Naive thymus-derived CD4-positive, alpha-beta T cell (primary cell): ENCODE results near the gene PARL. TPM values are rescaled to one million over a fixed set of nuclear protein-coding genes. Genes with fewer than 3 reads are reported as not detected.

Experiments
- ATAC-seq: fragments of 150-1000 bp; cut with Tn5 transposase; 2 replicates; pipeline ENCODE4 v1.10.0; 2021; ENCODE audit warnings: mild to moderate bottlenecking, moderate library complexity
- CTCF ChIA-PET: fragments of 350-600 bp; sonication (Branson Sonifier 250); formaldehyde crosslinking; loops from one replicate; lab custom pipeline; 2021; ENCODE audit warnings: antibody characterized with exemption; lab: Charles Lee
- POLR2A ChIA-PET: fragments of 350-600 bp; sonication (Branson Sonifier 250); formaldehyde crosslinking; loops from one replicate; lab custom pipeline; 2021; ENCODE audit warnings: antibody characterized with exemption, inconsistent platforms; lab: Charles Lee
- DNase-seq, 9 donors: peaks; one replicate each; pipeline versions ENCODE4 v3.0.0 to v3.0.0-alpha.2; 2020 to 2022; ENCODE audit warnings: mixed read lengths in 1 of 9
- H3K27ac ChIP-seq: one replicate; pipeline ENCODE4 v1.7.0; 2013; ENCODE audit warnings: mild to moderate bottlenecking, low read depth, low read length, moderate library complexity
- H3K27me3 ChIP-seq, 2 donors: one replicate each; pipeline ENCODE4 v1.7.0; 2013; ENCODE audit warnings: low read length in 2 of 2, mild to moderate bottlenecking in 2 of 2, moderate library complexity in 2 of 2; ENCODE audit not compliant: control insufficient read depth in 2 of 2, insufficient read depth in 2 of 2
- H3K36me3 ChIP-seq, 3 experiments: 1 replicate in 2 of 3; 2 replicates in 1 of 3; pipeline ENCODE4 v1.7.0; 2013; ENCODE audit warnings: low read length in 3 of 3, mild to moderate bottlenecking in 3 of 3, moderate library complexity in 1 of 3; ENCODE audit not compliant: insufficient read depth in 3 of 3, control insufficient read depth in 2 of 3
- H3K4me1 ChIP-seq, 2 donors: one replicate each; pipeline ENCODE4 v1.7.0; 2013; ENCODE audit warnings: low read length in 2 of 2, mild to moderate bottlenecking in 2 of 2, moderate library complexity in 1 of 2; ENCODE audit not compliant: control insufficient read depth in 2 of 2, insufficient read depth in 2 of 2
- H3K4me3 ChIP-seq: 2 replicates; pipeline ENCODE4 v1.7.0; 2013; ENCODE audit warnings: mild to moderate bottlenecking, low read length
- H3K9me3 ChIP-seq, 3 experiments: 1 replicate in 2 of 3; 2 replicates in 1 of 3; pipeline ENCODE4 v1.7.0; 2013; ENCODE audit warnings: low read length in 3 of 3; ENCODE audit not compliant: control insufficient read depth in 2 of 3
- H3K27ac Mint-ChIP-seq, 9 donors: one replicate each; pipeline ENCODE4 v1.8.0; 2020 to 2022; ENCODE audit warnings: mixed read lengths in 9 of 9, mild to moderate bottlenecking in 8 of 9, moderate library complexity in 5 of 9, inconsistent platforms in 2 of 9
- H3K27me3 Mint-ChIP-seq, 5 donors: one replicate each; pipeline ENCODE4 v1.8.0; 2021 to 2022; ENCODE audit warnings: mixed read lengths in 5 of 5, mild to moderate bottlenecking in 1 of 5
- H3K36me3 Mint-ChIP-seq, 5 donors: one replicate each; pipeline ENCODE4 v1.8.0; 2020 to 2022; ENCODE audit warnings: mixed read lengths in 5 of 5, mild to moderate bottlenecking in 3 of 5, inconsistent platforms in 1 of 5
- H3K4me1 Mint-ChIP-seq, 7 donors: one replicate each; pipeline ENCODE4 v1.8.0; 2020 to 2022; ENCODE audit warnings: mixed read lengths in 7 of 7, mild to moderate bottlenecking in 3 of 7, inconsistent platforms in 1 of 7
- H3K4me3 Mint-ChIP-seq, 10 donors: one replicate each; pipeline ENCODE4 v1.8.0; 2020 to 2022; ENCODE audit warnings: mild to moderate bottlenecking in 10 of 10, mixed read lengths in 10 of 10, moderate library complexity in 6 of 10, inconsistent platforms in 2 of 10
- H3K9me3 Mint-ChIP-seq, 11 donors: one replicate each; pipeline ENCODE4 v1.8.0; 2020 to 2022; ENCODE audit warnings: mixed read lengths in 11 of 11, mild to moderate bottlenecking in 4 of 11, inconsistent platforms in 1 of 11, moderate library complexity in 1 of 11
- intact Hi-C, 2 donors: fragments of 100-400 bp; cut with micrococcal nuclease; formaldehyde crosslinking; loops; one replicate each; pipeline ENCODE4 v1.15.1; 2023
- polyA plus RNA-seq, 2 donors: library from polyadenylated mRNA; unstranded; fragments of 300-500 nt; fragmentation: Illumina TruSeq; gene quantifications; one replicate each; pipeline ENCODE4 v1.2.3, GENCODE V29; 2021
- total RNA-seq, 6 experiments: library from RNA in 5 of 6; stranded (reverse) in 5 of 6; gene quantifications; 1 replicate in 5 of 6; 2 replicates in 1 of 6; pipeline ENCODE4 v1.2.3 and lab custom pipeline; 2021 to 2026

PARL gene
- total and polyA plus RNA-seq, 7 experiments from 2014 or later = 41.6 to 130 (median 49.1) TPM

GRCh38 chr3:183809270-183809669, 75.4 kb downstream of the PARL start:
- Mint-ChIP-seq H3K4me3 (no peak overlapping the region), H3K9me3 (no peaks in the 10 kb centered on the region), H3K27me3 (no peaks in the 10 kb centered on the region), H3K27ac (peak overlapping the region in 1 of 9 donors; percentile 17), H3K36me3 (peaks cover 4 to 37% (median 14%) of the 10 kb centered on the region in 5 donors), H3K4me1 (peaks cover 0 to 3% (median 2%) of the 10 kb centered on the region in 7 donors)
- H3K27ac ChIP-seq = no peak overlapping the region
- ChIA-PET POLR2A (no interaction called here), CTCF (no interaction called here)
- peaks cover 0 to 73% (median 17%) of the 10 kb centered on the region in 3 experiments for H3K36me3 ChIP-seq
- no peak overlapping the region for H3K4me3 ChIP-seq
- DNase-seq (no peak), ATAC-seq (no peak)
- H3K27me3 ChIP-seq = no peaks in the 10 kb centered on the region
- no peaks in the 10 kb centered on the region for H3K9me3 ChIP-seq
- intact Hi-C loops = no loop called here
- H3K4me1 ChIP-seq = no peaks in the 10 kb centered on the region

- Mint-ChIP-seq H3K9me3 (no peaks in the 10 kb centered on the region), H3K27me3 (no peaks in the 10 kb centered on the region), H3K36me3 (peaks cover 4 to 45% (median 14%) of the 10 kb centered on the region in 5 donors), H3K27ac (no peak overlapping the region), H3K4me1 (peaks cover 0 to 2% (median 0%) of the 10 kb centered on the region in 7 donors), H3K4me3 (no peak overlapping the region)
- intact Hi-C loops = no loop called here
- no peak overlapping the region for H3K27ac ChIP-seq
- H3K4me1 ChIP-seq = no peaks in the 10 kb centered on the region
- POLR2A ChIA-PET = no interaction called here
- no peaks in the 10 kb centered on the region for H3K27me3 ChIP-seq
- ATAC-seq (no peak), DNase-seq (no peak)
- H3K4me3 ChIP-seq = no peak overlapping the region
- no peaks in the 10 kb centered on the region for H3K9me3 ChIP-seq
- CTCF ChIA-PET = no interaction called here
- H3K36me3 ChIP-seq = peaks cover 0 to 81% (median 21%) of the 10 kb centered on the region in 3 experiments
Measured at GRCh38 chr3:183808355-183808754, 76.3 kb downstream of the PARL start.

GRCh38 chr3:183807881-183808280, 76.8 kb downstream of the PARL start:
- ChIA-PET POLR2A (no interaction called here), CTCF (no interaction called here)
- no peak for DNase-seq
- Mint-ChIP-seq H3K9me3 (no peaks in the 10 kb centered on the region), H3K4me3 (no peak overlapping the region), H3K27me3 (no peaks in the 10 kb centered on the region), H3K36me3 (peaks cover 6 to 49% (median 14%) of the 10 kb centered on the region in 5 donors), H3K27ac (no peak overlapping the region), H3K4me1 (no peaks in the 10 kb centered on the region)
- no peaks in the 10 kb centered on the region for H3K9me3 ChIP-seq
- intact Hi-C loops = no loop called here
- ATAC-seq = no peak
- no peaks in the 10 kb centered on the region for H3K27me3 ChIP-seq
- no peaks in the 10 kb centered on the region for H3K4me1 ChIP-seq
- H3K4me3 ChIP-seq = no peak overlapping the region
- peaks cover 0 to 85% (median 21%) of the 10 kb centered on the region in 3 experiments for H3K36me3 ChIP-seq
- no peak overlapping the region for H3K27ac ChIP-seq

- H3K9me3 Mint-ChIP-seq = no peaks in the 10 kb centered on the region
- Histone ChIP-seq H3K27ac (no peak overlapping the region), H3K9me3 (no peaks in the 10 kb centered on the region), H3K4me3 (no peak overlapping the region), H3K27me3 (no peaks in the 10 kb centered on the region), H3K36me3 (peaks cover 0 to 92% (median 21%) of the 10 kb centered on the region in 3 experiments), H3K4me1 (no peaks in the 10 kb centered on the region)
- POLR2A ChIA-PET = no interaction called here
- peak overlapping the region in 1 of 9 donors; percentile 27 for H3K27ac Mint-ChIP-seq
- intact Hi-C loops = no loop called here
- no peak overlapping the region for H3K4me3 Mint-ChIP-seq
- H3K27me3 Mint-ChIP-seq = no peaks in the 10 kb centered on the region
- no peaks in the 10 kb centered on the region for H3K4me1 Mint-ChIP-seq
- CTCF ChIA-PET = no interaction called here
- peaks cover 7 to 50% (median 14%) of the 10 kb centered on the region in 5 donors for H3K36me3 Mint-ChIP-seq
- DNase-seq (no peak), ATAC-seq (no peak)
Measured at GRCh38 chr3:183807209-183807728, 77.4 kb downstream of the PARL start.

GRCh38 chr3:183802989-183803388, 81.7 kb downstream of the PARL start:
- Histone ChIP-seq H3K36me3 (peaks cover 14 to 90% (median 27%) of the 10 kb centered on the region in 3 experiments), H3K4me1 (no peaks in the 10 kb centered on the region), H3K27me3 (no peaks in the 10 kb centered on the region), H3K4me3 (no peak overlapping the region), H3K27ac (no peak overlapping the region), H3K9me3 (no peaks in the 10 kb centered on the region)
- POLR2A ChIA-PET = no interaction called here
- CTCF ChIA-PET = no interaction called here
- Mint-ChIP-seq H3K27ac (peak overlapping the region in 2 of 9 donors; percentile 17 to 32), H3K4me3 (no peak overlapping the region), H3K9me3 (no peaks in the 10 kb centered on the region), H3K36me3 (peaks cover 19 to 58% (median 33%) of the 10 kb centered on the region in 5 donors), H3K4me1 (no peaks in the 10 kb centered on the region), H3K27me3 (no peaks in the 10 kb centered on the region)
- intact Hi-C loops = no loop called here
- no peak for ATAC-seq
- DNase-seq = no peak

GRCh38 chr3:183801601-183802000, 83.1 kb downstream of the PARL start:
- Histone ChIP-seq H3K27me3 (no peaks in the 10 kb centered on the region), H3K4me1 (no peaks in the 10 kb centered on the region), H3K36me3 (peaks cover 14 to 83% (median 19%) of the 10 kb centered on the region in 3 experiments), H3K27ac (no peak overlapping the region), H3K4me3 (no peak overlapping the region), H3K9me3 (no peaks in the 10 kb centered on the region)
- intact Hi-C loops = no loop called here
- Mint-ChIP-seq H3K4me3 (no peak overlapping the region), H3K36me3 (peaks cover 15 to 54% (median 29%) of the 10 kb centered on the region in 5 donors), H3K27ac (no peak overlapping the region), H3K27me3 (no peaks in the 10 kb centered on the region), H3K9me3 (no peaks in the 10 kb centered on the region), H3K4me1 (no peaks in the 10 kb centered on the region)
- DNase-seq = no peak
- ChIA-PET POLR2A (no interaction called here), CTCF (no interaction called here)
- no peak for ATAC-seq

GRCh38 chr3:183800243-183800863, 84.3 kb downstream of the PARL start:
- Mint-ChIP-seq H3K9me3 (no peaks in the 10 kb centered on the region), H3K36me3 (peaks cover 15 to 56% (median 28%) of the 10 kb centered on the region in 5 donors), H3K27me3 (no peaks in the 10 kb centered on the region), H3K27ac (no peak overlapping the region), H3K4me1 (no peaks in the 10 kb centered on the region), H3K4me3 (no peak overlapping the region)
- Histone ChIP-seq H3K27ac (no peak overlapping the region), H3K36me3 (peaks cover 14 to 75% (median 17%) of the 10 kb centered on the region in 3 experiments), H3K27me3 (no peaks in the 10 kb centered on the region), H3K4me3 (no peak overlapping the region), H3K4me1 (no peaks in the 10 kb centered on the region), H3K9me3 (no peaks in the 10 kb centered on the region)
- POLR2A ChIA-PET = interaction anchor here (1.1 kb wide), 1 partner anchor 17 kb away, joined by 3 read pairs; no protein-coding TSS in a partner anchor
- ATAC-seq (no peak), DNase-seq (no peak)
- intact Hi-C loops = no loop called here
- CTCF ChIA-PET = no interaction called here
